Bone marrow (tissue), 2 donors: Measurements from ENCODE around the gene PAQR4.
"Not testable (repeated sequence)": the region's sequence is repeated elsewhere in the genome, so short reads cannot be mapped to it uniquely, and the experiment has no call there.

Experiments
- DNase-seq, 2 donors: peaks; one replicate each; lab custom pipeline; 2025; lab: John Stamatoyannopoulos, UW

PAQR4 gene

GRCh38 chr16:2968738-2969544 is at the start of gene PAQR4:
PAQR4 (plus strand) TSS chr16:2969348; CDS start chr16:2969675, 327 bp downstream.
- peak; percentile 63 to 64 for DNase-seq

- peak; percentile 8 to 31 for DNase-seq
These were observed 49.5 kb upstream of the PAQR4 start for GRCh38 chr16:2919511-2920255.

- DNase-seq = no peak
These were observed 45.7 kb upstream of the PAQR4 start for GRCh38 chr16:2923481-2923880.

GRCh38 chr16:2924901-2925755 is 44.0 kb upstream of the PAQR4 start:
- DNase-seq = no peak

GRCh38 chr16:2925951-2926649 is 43.0 kb upstream of the PAQR4 start:
- no peak for DNase-seq

GRCh38 chr16:2926650-2926999 is 42.5 kb upstream of the PAQR4 start:
- DNase-seq = no peak

- DNase-seq = peak; percentile 38 to 79
These were observed 42.0 kb upstream of the PAQR4 start for GRCh38 chr16:2927010-2927646.

GRCh38 chr16:2928151-2928550 is 41.0 kb upstream of the PAQR4 start:
- not testable (repeated sequence) for DNase-seq

- DNase-seq = no peak
These were observed 40.4 kb upstream of the PAQR4 start for GRCh38 chr16:2928796-2929195.

- DNase-seq = no peak
These were observed 39.5 kb upstream of the PAQR4 start for GRCh38 chr16:2929693-2930092.

GRCh38 chr16:2930236-2930635 is 38.9 kb upstream of the PAQR4 start:
- DNase-seq = no peak

- not testable (repeated sequence) for DNase-seq
These were observed 37.8 kb upstream of the PAQR4 start for GRCh38 chr16:2931231-2931914.

GRCh38 chr16:2933136-2933535 is 36.0 kb upstream of the PAQR4 start:
- DNase-seq = no peak

- no peak for DNase-seq
These were observed 35.4 kb upstream of the PAQR4 start for GRCh38 chr16:2933701-2934100.

GRCh38 chr16:2934450-2934849 is 34.7 kb upstream of the PAQR4 start:
- DNase-seq = no peak

GRCh38 chr16:2936436-2937011 is 32.6 kb upstream of the PAQR4 start:
- no peak for DNase-seq

GRCh38 chr16:2937170-2937569 is 32.0 kb upstream of the PAQR4 start:
- DNase-seq = no peak

GRCh38 chr16:2938206-2938605 is 30.9 kb upstream of the PAQR4 start:
- no peak for DNase-seq

GRCh38 chr16:2939968-2940367 is 29.2 kb upstream of the PAQR4 start:
- DNase-seq = no peak

- no peak for DNase-seq
These were observed 27.1 kb upstream of the PAQR4 start for GRCh38 chr16:2942045-2942444.
